HG03280 (cell line): ENCODE results near the gene ZNF362.

ENCODE experiments used
- ATAC-seq: cut with Tn5 transposase; IDR thresholded peaks from one replicate; pipeline ENCODE4 v1.9.1; 2021; ENCODE audit warnings: mild to moderate bottlenecking, moderate library complexity; ENCODE audit not compliant: unreplicated experiment

The ZNF362 gene

GRCh38 chr1:33267468-33268205, 11.3 kb downstream of the ZNF362 start:
- ATAC-seq = no peak

GRCh38 chr1:33268457-33268856, 12.2 kb downstream of the ZNF362 start:
- ATAC-seq = no peak

GRCh38 chr1:33268927-33269610, 12.8 kb downstream of the ZNF362 start:
- ATAC-seq = no peak

- ATAC-seq = no peak
Measured at GRCh38 chr1:33269621-33270020, 13.3 kb downstream of the ZNF362 start.

GRCh38 chr1:33270379-33270778, 14.1 kb downstream of the ZNF362 start:
- ATAC-seq = no peak

- no peak for ATAC-seq
Measured at GRCh38 chr1:33270808-33271465, 14.6 kb downstream of the ZNF362 start.

GRCh38 chr1:33271666-33272505, 15.6 kb downstream of the ZNF362 start:
- ATAC-seq = no peak

- ATAC-seq = no peak
Measured at GRCh38 chr1:33272509-33272908, 16.2 kb downstream of the ZNF362 start.

GRCh38 chr1:33272930-33273329, 16.6 kb downstream of the ZNF362 start:
- ATAC-seq = no peak

GRCh38 chr1:33273406-33273805, 17.1 kb downstream of the ZNF362 start:
- ATAC-seq = no peak

- no peak for ATAC-seq
Measured at GRCh38 chr1:33273961-33274371, 17.7 kb downstream of the ZNF362 start.

GRCh38 chr1:33274446-33274845, 18.2 kb downstream of the ZNF362 start:
- ATAC-seq = no peak

GRCh38 chr1:33275195-33275594, 18.9 kb downstream of the ZNF362 start:
- ATAC-seq = no peak

GRCh38 chr1:33275706-33276572, 19.6 kb downstream of the ZNF362 start:
- no peak for ATAC-seq

- ATAC-seq = no peak
Measured at GRCh38 chr1:33276573-33277298, 20.4 kb downstream of the ZNF362 start.

- ATAC-seq = no peak
Measured at GRCh38 chr1:33277488-33278084, 21.3 kb downstream of the ZNF362 start.

- no peak for ATAC-seq
Measured at GRCh38 chr1:33280091-33280661, 23.9 kb downstream of the ZNF362 start.

- no peak for ATAC-seq
Measured at GRCh38 chr1:33281554-33282303, 25.4 kb downstream of the ZNF362 start.
